IMR-90 (cell line): ENCODE results near the gene MALRD1. TPM values are rescaled to one million over a fixed set of nuclear protein-coding genes. Genes with fewer than 3 reads are reported as not detected.

Experiments used
- ATAC-seq: fragments of 200-7000 bp; cut with Tn5 transposase; 2 replicates; pipeline ENCODE4 v1.9.1; 2020; ENCODE audit warnings: low read depth, mild to moderate bottlenecking, moderate library complexity
- BruUV-seq: library from RNA; stranded (reverse); fragments of 400-500 nt; replicated peaks from 2 replicates; lab custom pipeline; 2021; lab: Mats Ljungman, UMichigan
- CTCF ChIA-PET: fragments of 300-600 bp; formaldehyde crosslinking; extraction: SDS; loops from one replicate; lab custom pipeline; 2021; ENCODE audit warnings: antibody characterized with exemption; lab: Yijun Ruan, JAX
- POLR2A ChIA-PET: fragments of 300-600 bp; sonication (Branson Sonifier 250); formaldehyde crosslinking; loops from one replicate; lab custom pipeline; 2022; ENCODE audit warnings: antibody characterized with exemption; ENCODE audit not compliant: unreplicated experiment; lab: Charles Lee
- DNase-seq: peaks from one replicate; pipeline ENCODE4 v3.0.0; 2013
- H2AFZ ChIP-seq: replicated peaks from 2 replicates; pipeline ENCODE3; 2013; ENCODE audit warnings: low read length, mild to moderate bottlenecking; ENCODE audit not compliant: poor library complexity
- H2AK5ac ChIP-seq: 2 replicates; pipeline ENCODE4 v1.6.1; 2013; ENCODE audit warnings: low read depth, low read length, inconsistent platforms
- H2AK9ac ChIP-seq: replicated peaks from 2 replicates; pipeline ENCODE3; 2013; ENCODE audit warnings: mild to moderate bottlenecking, low read depth, low read length, moderate library complexity; ENCODE audit not compliant: poor library complexity
- H2BK120ac ChIP-seq: 2 replicates; pipeline ENCODE4 v1.6.1; 2013; ENCODE audit warnings: low read depth, low read length, inconsistent platforms
- H2BK15ac ChIP-seq: 3 replicates; pipeline ENCODE4 v1.6.1; 2013; ENCODE audit warnings: low read depth, low read length, inconsistent platforms
- H2BK20ac ChIP-seq: 2 replicates; pipeline ENCODE4 v1.6.1; 2013; ENCODE audit warnings: low read depth, mild to moderate bottlenecking, inconsistent platforms, low read length, moderate library complexity
- H2BK5ac ChIP-seq: 2 replicates; pipeline ENCODE4 v1.6.1; 2013; ENCODE audit warnings: mild to moderate bottlenecking, low read depth, low read length, inconsistent platforms; ENCODE audit not compliant: poor library complexity, severe bottlenecking
- H3K14ac ChIP-seq: replicated peaks from 2 replicates; pipeline ENCODE4 v1.6.1; 2013; ENCODE audit warnings: low read depth, low read length, inconsistent platforms
- H3K18ac ChIP-seq: 2 replicates; pipeline ENCODE4 v1.6.1; 2013; ENCODE audit warnings: low read depth, low read length, control low read depth
- H3K23ac ChIP-seq: 2 replicates; pipeline ENCODE4 v1.6.1; 2013; ENCODE audit warnings: low read depth, low read length, inconsistent platforms
- H3K27ac ChIP-seq: 2 replicates; pipeline ENCODE4 v1.5.1; 2013; ENCODE audit warnings: mild to moderate bottlenecking, control low read depth, low read length; ENCODE audit not compliant: insufficient read depth
- H3K27me3 ChIP-seq: 2 replicates; pipeline ENCODE4 v1.6.1; 2013; ENCODE audit warnings: low read length; ENCODE audit not compliant: control insufficient read depth, insufficient read depth
- H3K36me3 ChIP-seq: 2 replicates; pipeline ENCODE4 v1.6.1; 2013; ENCODE audit warnings: low read length, mixed read lengths; ENCODE audit not compliant: control insufficient read depth, insufficient read depth
- H3K4ac ChIP-seq: 2 replicates; pipeline ENCODE4 v1.6.1; 2013; ENCODE audit warnings: low read depth, low read length, inconsistent platforms
- H3K4me1 ChIP-seq: 2 replicates; pipeline ENCODE4 v1.6.1; 2013; ENCODE audit warnings: low read length, mixed read lengths; ENCODE audit not compliant: control insufficient read depth, insufficient read depth
- H3K4me2 ChIP-seq: 2 replicates; pipeline ENCODE4 v1.6.1; 2013; ENCODE audit warnings: low read depth, mild to moderate bottlenecking, control low read depth, low read length, moderate library complexity
- H3K4me3 ChIP-seq: 2 replicates; pipeline ENCODE4 v1.5.1; 2013; ENCODE audit warnings: low read depth, mild to moderate bottlenecking, control low read depth, low read length, moderate library complexity; ENCODE audit not compliant: insufficient read depth
- H3K56ac ChIP-seq: 2 replicates; pipeline ENCODE4 v1.6.1; 2013; ENCODE audit warnings: low read length, inconsistent platforms; ENCODE audit not compliant: insufficient read depth; ENCODE audit errors: extremely low read depth
- H3K79me1 ChIP-seq, 2 experiments: 2 replicates each; pipeline ENCODE4 v1.6.1; 2013; ENCODE audit warnings: low read length in 2 of 2, inconsistent platforms in 1 of 2, low read depth in 1 of 2
- H3K9ac ChIP-seq: 2 replicates; pipeline ENCODE4 v1.6.1; 2013; ENCODE audit warnings: low read depth, low read length, control low read depth
- H3K9me1 ChIP-seq: 2 replicates; pipeline ENCODE4 v1.6.1; 2013; ENCODE audit warnings: low read length, inconsistent platforms; ENCODE audit not compliant: insufficient read depth
- H3K9me3 ChIP-seq: 2 replicates; pipeline ENCODE4 v1.6.1; 2013; ENCODE audit warnings: low read length; ENCODE audit not compliant: control insufficient read depth, insufficient read depth
- H4K20me1 ChIP-seq: 2 replicates; pipeline ENCODE4 v1.6.1; 2013; ENCODE audit warnings: low read length, inconsistent platforms; ENCODE audit not compliant: insufficient read depth
- H4K5ac ChIP-seq: 2 replicates; pipeline ENCODE4 v1.6.1; 2013; ENCODE audit warnings: mild to moderate bottlenecking, low read depth, low read length, control low read depth
- H4K8ac ChIP-seq, 2 experiments: 2 replicates each; pipeline ENCODE4 v1.6.1; 2013; ENCODE audit warnings: low read depth in 2 of 2, low read length in 2 of 2, control low read depth in 1 of 2, inconsistent platforms in 1 of 2
- H4K91ac ChIP-seq: 2 replicates; pipeline ENCODE4 v1.6.1; 2013; ENCODE audit warnings: low read depth, low read length, inconsistent platforms; ENCODE audit not compliant: insufficient read depth
- BHLHE40 ChIP-seq: fragments of 150-350 bp; IDR thresholded peaks from 2 replicates; pipeline ENCODE4 v1.6.1; 2016; ENCODE audit warnings: mild to moderate bottlenecking, low read depth, low read length
- CEBPB ChIP-seq: IDR thresholded peaks from 2 replicates; pipeline ENCODE4 v1.6.1; 2012; ENCODE audit warnings: low read depth, low read length, improper control_type of control experiment
- CHD1 ChIP-seq: IDR thresholded peaks from 2 replicates; pipeline ENCODE4 v1.6.1; 2012; ENCODE audit warnings: low read depth, low read length, improper control_type of control experiment
- ELK1 ChIP-seq: fragments of 150-350 bp; IDR thresholded peaks from 2 replicates; pipeline ENCODE4 v1.6.1; 2016; ENCODE audit warnings: low read depth, mild to moderate bottlenecking, low read length, moderate library complexity, borderline replicate concordance
- FOS ChIP-seq: fragments of 150-350 bp; IDR thresholded peaks from 2 replicates; pipeline ENCODE4 v1.6.1; 2016; ENCODE audit warnings: low read depth, low read length
- MAFK ChIP-seq: IDR thresholded peaks from 2 replicates; pipeline ENCODE4 v1.6.1; 2012; ENCODE audit warnings: low read depth, low read length, improper control_type of control experiment
- MAZ ChIP-seq: IDR thresholded peaks from 2 replicates; pipeline ENCODE4 v1.6.1; 2012; ENCODE audit warnings: low read depth, mild to moderate bottlenecking, low read length, improper control_type of control experiment, moderate library complexity, borderline replicate concordance
- MXI1 ChIP-seq: IDR thresholded peaks from 2 replicates; pipeline ENCODE4 v1.6.1; 2012; ENCODE audit warnings: low read depth, mild to moderate bottlenecking, low read length, moderate library complexity, borderline replicate concordance
- NFE2L2 ChIP-seq: fragments of 150-350 bp; IDR thresholded peaks from 2 replicates; pipeline ENCODE4 v1.6.1; 2016; ENCODE audit warnings: low read depth, mild to moderate bottlenecking, low read length
- POLR2A ChIP-seq: IDR thresholded peaks from 2 replicates; pipeline ENCODE4 v1.6.1; 2012; ENCODE audit warnings: mild to moderate bottlenecking, low read depth, low read length
- RAD21 ChIP-seq: IDR thresholded peaks from 2 replicates; pipeline ENCODE4 v1.6.1; 2012; ENCODE audit warnings: low read length, improper control_type of control experiment
- RCOR1 ChIP-seq: IDR thresholded peaks from 2 replicates; pipeline ENCODE4 v1.6.1; 2012; ENCODE audit warnings: mild to moderate bottlenecking, low read length, improper control_type of control experiment; ENCODE audit not compliant: insufficient replicate concordance
- RFX5 ChIP-seq: IDR thresholded peaks from 2 replicates; pipeline ENCODE4 v1.8.0; 2012; ENCODE audit warnings: low read depth, mild to moderate bottlenecking, low read length, moderate library complexity
- SMC3 ChIP-seq: fragments of 150-350 bp; IDR thresholded peaks from 2 replicates; pipeline ENCODE4 v1.6.1; 2016; ENCODE audit warnings: low read depth, mild to moderate bottlenecking, antibody characterized with exemption, low read length, moderate library complexity
- USF2 ChIP-seq: fragments of 150-350 bp; IDR thresholded peaks from 2 replicates; pipeline ENCODE4 v1.6.1; 2017; ENCODE audit warnings: mild to moderate bottlenecking, antibody characterized with exemption, low read length, low read depth
- WGBS, 2 experiments: methylation state at CpG; one replicate each; pipeline versions ENCODE4 v1.1.5 to v1.1.7; 2013; ENCODE audit warnings: missing lambda C conversion rate in 2 of 2; ENCODE audit not compliant: insufficient read length in 1 of 2; ENCODE audit errors: extremely low coverage in 2 of 2; 5-methylcytosine and 5-hydroxymethylcytosine counted together
- dilution Hi-C: fragments of 300-500 bp; cut with HindIII; formaldehyde crosslinking; loops from one replicate; pipeline ENCODE4 v1.14.3; 2018; ENCODE audit warnings: low sequenced_read_pairs; ENCODE audit not compliant: unreplicated experiment
- in situ Hi-C: fragments of 300-500 bp; cut with MboI; formaldehyde crosslinking; loops from 3 replicates; pipeline ENCODE4 v1.14.3; 2019; ENCODE audit warnings: low sequenced_read_pairs, inconsistent platforms, mixed read lengths
- intact Hi-C: fragments of 100-400 bp; cut with micrococcal nuclease; formaldehyde crosslinking; loops from 2 replicates; pipeline ENCODE4 v1.10.0; 2022
- polyA plus RNA-seq, 3 experiments: library from polyadenylated mRNA; depleted of rRNA; stranded (reverse); fragments of >200 nt; gene quantifications; 2 replicates each; pipeline ENCODE4 v1.2.3, GENCODE V29; 2012; ENCODE audit warnings: low replicate concordance in 1 of 3
- total RNA-seq: library from RNA; depleted of rRNA; stranded (reverse); fragments of >200 nt; gene quantifications from 2 replicates; pipeline ENCODE4 v1.2.3, GENCODE V29; 2012

The MALRD1 gene
- total and polyA plus RNA-seq, 2 of the 4 experiments (the other 2 are of a cell fraction): 0.34 to 1.1 TPM

GRCh38 chr10:19212590-19212989, 164.0 kb downstream of the MALRD1 start:
- no peak for TF ChIP-seq POLR2A
- TF ChIP-seq NFE2L2: no peak
- no peak for TF ChIP-seq USF2
- TF ChIP-seq CEBPB: no peak
- no peak for TF ChIP-seq RAD21
- TF ChIP-seq CHD1: no peak
- no peak for TF ChIP-seq ELK1
- TF ChIP-seq MAZ: no peak
- TF ChIP-seq RFX5: no peak
- no peak for TF ChIP-seq MXI1
- no peak for TF ChIP-seq BHLHE40
- no peak for TF ChIP-seq FOS
- no peak for TF ChIP-seq RCOR1
- TF ChIP-seq MAFK: no peak
- TF ChIP-seq SMC3: no peak
- no peak overlapping the region for H2AFZ ChIP-seq
- H3K4me3 ChIP-seq: no peak overlapping the region
- no peak overlapping the region for H3K9ac ChIP-seq
- no peak overlapping the region for H4K5ac ChIP-seq
- H3K9me3 ChIP-seq: no peaks in the 10 kb centered on the region
- H3K27me3 ChIP-seq: no peaks in the 10 kb centered on the region
- no peaks in the 10 kb centered on the region for H3K79me1 ChIP-seq
- no peaks in the 10 kb centered on the region for H3K9me1 ChIP-seq
- H2BK20ac ChIP-seq: no peak overlapping the region
- no peak overlapping the region for H3K56ac ChIP-seq
- intact Hi-C loops: no loop called here
- no peak overlapping the region for H2AK5ac ChIP-seq
- no peak overlapping the region for H3K27ac ChIP-seq
- ChIA-PET POLR2A (no interaction called here), CTCF (no interaction called here)
- WGBS, 2 experiments: no CpG with 5 or more reads among the region's 5 CpGs
- no peak overlapping the region for H2BK5ac ChIP-seq
- DNase-seq (no peak), ATAC-seq (no peak)
- H4K91ac ChIP-seq: no peak overlapping the region
- H3K36me3 ChIP-seq: no peaks in the 10 kb centered on the region
- H2BK120ac ChIP-seq: no peak overlapping the region
- H4K8ac ChIP-seq: no peak overlapping the region
- no peak overlapping the region for H2AK9ac ChIP-seq
- H4K20me1 ChIP-seq: no peaks in the 10 kb centered on the region
- no peak overlapping the region for H3K4me2 ChIP-seq
- H3K23ac ChIP-seq: no peak overlapping the region
- H3K18ac ChIP-seq: no peak overlapping the region
- H2BK15ac ChIP-seq: no peak overlapping the region
- in situ Hi-C loops: no loop called here
- BruUV-seq: no TSS peak
- H3K14ac ChIP-seq: no peak overlapping the region
- H3K4ac ChIP-seq: no peak overlapping the region
- dilution Hi-C loops: no loop called here
- no peaks in the 10 kb centered on the region for H3K4me1 ChIP-seq
